IMR-90 (cell line): ENCODE results near the gene ABHD12. TPM values are rescaled to one million over a fixed set of nuclear protein-coding genes. Genes with fewer than 3 reads are reported as not detected.

ENCODE experiments used
- ATAC-seq: fragments of 200-7000 bp; cut with Tn5 transposase; 2 replicates; pipeline ENCODE4 v1.9.1; 2020; ENCODE audit warnings: low read depth, mild to moderate bottlenecking, moderate library complexity
- BruUV-seq: library from RNA; stranded (reverse); fragments of 400-500 nt; replicated peaks from 2 replicates; lab custom pipeline; 2021; lab: Mats Ljungman, UMichigan
- CTCF ChIA-PET: fragments of 300-600 bp; formaldehyde crosslinking; extraction: SDS; loops from one replicate; lab custom pipeline; 2021; ENCODE audit warnings: antibody characterized with exemption; lab: Yijun Ruan, JAX
- POLR2A ChIA-PET: fragments of 300-600 bp; sonication (Branson Sonifier 250); formaldehyde crosslinking; loops from one replicate; lab custom pipeline; 2022; ENCODE audit warnings: antibody characterized with exemption; ENCODE audit not compliant: unreplicated experiment; lab: Charles Lee
- DNase-seq: peaks from one replicate; pipeline ENCODE4 v3.0.0; 2013
- H2AFZ ChIP-seq: replicated peaks from 2 replicates; pipeline ENCODE3; 2013; ENCODE audit warnings: low read length, mild to moderate bottlenecking; ENCODE audit not compliant: poor library complexity
- H2AK5ac ChIP-seq: 2 replicates; pipeline ENCODE4 v1.6.1; 2013; ENCODE audit warnings: low read depth, low read length, inconsistent platforms
- H2AK9ac ChIP-seq: replicated peaks from 2 replicates; pipeline ENCODE3; 2013; ENCODE audit warnings: mild to moderate bottlenecking, low read depth, low read length, moderate library complexity; ENCODE audit not compliant: poor library complexity
- H2BK120ac ChIP-seq: 2 replicates; pipeline ENCODE4 v1.6.1; 2013; ENCODE audit warnings: low read depth, low read length, inconsistent platforms
- H2BK15ac ChIP-seq: 3 replicates; pipeline ENCODE4 v1.6.1; 2013; ENCODE audit warnings: low read depth, low read length, inconsistent platforms
- H2BK20ac ChIP-seq: 2 replicates; pipeline ENCODE4 v1.6.1; 2013; ENCODE audit warnings: low read depth, mild to moderate bottlenecking, inconsistent platforms, low read length, moderate library complexity
- H2BK5ac ChIP-seq: 2 replicates; pipeline ENCODE4 v1.6.1; 2013; ENCODE audit warnings: mild to moderate bottlenecking, low read depth, low read length, inconsistent platforms; ENCODE audit not compliant: poor library complexity, severe bottlenecking
- H3K14ac ChIP-seq: replicated peaks from 2 replicates; pipeline ENCODE4 v1.6.1; 2013; ENCODE audit warnings: low read depth, low read length, inconsistent platforms
- H3K18ac ChIP-seq: 2 replicates; pipeline ENCODE4 v1.6.1; 2013; ENCODE audit warnings: low read depth, low read length, control low read depth
- H3K23ac ChIP-seq: 2 replicates; pipeline ENCODE4 v1.6.1; 2013; ENCODE audit warnings: low read depth, low read length, inconsistent platforms
- H3K27ac ChIP-seq: 2 replicates; pipeline ENCODE4 v1.5.1; 2013; ENCODE audit warnings: mild to moderate bottlenecking, control low read depth, low read length; ENCODE audit not compliant: insufficient read depth
- H3K27me3 ChIP-seq: 2 replicates; pipeline ENCODE4 v1.6.1; 2013; ENCODE audit warnings: low read length; ENCODE audit not compliant: control insufficient read depth, insufficient read depth
- H3K36me3 ChIP-seq: 2 replicates; pipeline ENCODE4 v1.6.1; 2013; ENCODE audit warnings: low read length, mixed read lengths; ENCODE audit not compliant: control insufficient read depth, insufficient read depth
- H3K4ac ChIP-seq: 2 replicates; pipeline ENCODE4 v1.6.1; 2013; ENCODE audit warnings: low read depth, low read length, inconsistent platforms
- H3K4me1 ChIP-seq: 2 replicates; pipeline ENCODE4 v1.6.1; 2013; ENCODE audit warnings: low read length, mixed read lengths; ENCODE audit not compliant: control insufficient read depth, insufficient read depth
- H3K4me2 ChIP-seq: 2 replicates; pipeline ENCODE4 v1.6.1; 2013; ENCODE audit warnings: low read depth, mild to moderate bottlenecking, control low read depth, low read length, moderate library complexity
- H3K4me3 ChIP-seq: 2 replicates; pipeline ENCODE4 v1.5.1; 2013; ENCODE audit warnings: low read depth, mild to moderate bottlenecking, control low read depth, low read length, moderate library complexity; ENCODE audit not compliant: insufficient read depth
- H3K56ac ChIP-seq: 2 replicates; pipeline ENCODE4 v1.6.1; 2013; ENCODE audit warnings: low read length, inconsistent platforms; ENCODE audit not compliant: insufficient read depth; ENCODE audit errors: extremely low read depth
- H3K79me1 ChIP-seq, 2 experiments: 2 replicates each; pipeline ENCODE4 v1.6.1; 2013; ENCODE audit warnings: low read length in 2 of 2, inconsistent platforms in 1 of 2, low read depth in 1 of 2
- H3K9ac ChIP-seq: 2 replicates; pipeline ENCODE4 v1.6.1; 2013; ENCODE audit warnings: low read depth, low read length, control low read depth
- H3K9me1 ChIP-seq: 2 replicates; pipeline ENCODE4 v1.6.1; 2013; ENCODE audit warnings: low read length, inconsistent platforms; ENCODE audit not compliant: insufficient read depth
- H3K9me3 ChIP-seq: 2 replicates; pipeline ENCODE4 v1.6.1; 2013; ENCODE audit warnings: low read length; ENCODE audit not compliant: control insufficient read depth, insufficient read depth
- H4K20me1 ChIP-seq: 2 replicates; pipeline ENCODE4 v1.6.1; 2013; ENCODE audit warnings: low read length, inconsistent platforms; ENCODE audit not compliant: insufficient read depth
- H4K5ac ChIP-seq: 2 replicates; pipeline ENCODE4 v1.6.1; 2013; ENCODE audit warnings: mild to moderate bottlenecking, low read depth, low read length, control low read depth
- H4K8ac ChIP-seq, 2 experiments: 2 replicates each; pipeline ENCODE4 v1.6.1; 2013; ENCODE audit warnings: low read depth in 2 of 2, low read length in 2 of 2, control low read depth in 1 of 2, inconsistent platforms in 1 of 2
- H4K91ac ChIP-seq: 2 replicates; pipeline ENCODE4 v1.6.1; 2013; ENCODE audit warnings: low read depth, low read length, inconsistent platforms; ENCODE audit not compliant: insufficient read depth
- BHLHE40 ChIP-seq: fragments of 150-350 bp; IDR thresholded peaks from 2 replicates; pipeline ENCODE4 v1.6.1; 2016; ENCODE audit warnings: mild to moderate bottlenecking, low read depth, low read length
- CHD1 ChIP-seq: IDR thresholded peaks from 2 replicates; pipeline ENCODE4 v1.6.1; 2012; ENCODE audit warnings: low read depth, low read length, improper control_type of control experiment
- CTCF ChIP-seq: conservative IDR thresholded peaks from 2 replicates; pipeline ENCODE4 v1.5.1; 2012; ENCODE audit warnings: mild to moderate bottlenecking, low read depth, low read length, improper control_type of control experiment
- ELK1 ChIP-seq: fragments of 150-350 bp; IDR thresholded peaks from 2 replicates; pipeline ENCODE4 v1.6.1; 2016; ENCODE audit warnings: low read depth, mild to moderate bottlenecking, low read length, moderate library complexity, borderline replicate concordance
- FOS ChIP-seq: fragments of 150-350 bp; IDR thresholded peaks from 2 replicates; pipeline ENCODE4 v1.6.1; 2016; ENCODE audit warnings: low read depth, low read length
- MAFK ChIP-seq: IDR thresholded peaks from 2 replicates; pipeline ENCODE4 v1.6.1; 2012; ENCODE audit warnings: low read depth, low read length, improper control_type of control experiment
- MAZ ChIP-seq: IDR thresholded peaks from 2 replicates; pipeline ENCODE4 v1.6.1; 2012; ENCODE audit warnings: low read depth, mild to moderate bottlenecking, low read length, improper control_type of control experiment, moderate library complexity, borderline replicate concordance
- MXI1 ChIP-seq: IDR thresholded peaks from 2 replicates; pipeline ENCODE4 v1.6.1; 2012; ENCODE audit warnings: low read depth, mild to moderate bottlenecking, low read length, moderate library complexity, borderline replicate concordance
- NFE2L2 ChIP-seq: fragments of 150-350 bp; IDR thresholded peaks from 2 replicates; pipeline ENCODE4 v1.6.1; 2016; ENCODE audit warnings: low read depth, mild to moderate bottlenecking, low read length
- POLR2A ChIP-seq: IDR thresholded peaks from 2 replicates; pipeline ENCODE4 v1.6.1; 2012; ENCODE audit warnings: mild to moderate bottlenecking, low read depth, low read length
- RAD21 ChIP-seq: IDR thresholded peaks from 2 replicates; pipeline ENCODE4 v1.6.1; 2012; ENCODE audit warnings: low read length, improper control_type of control experiment
- RCOR1 ChIP-seq: IDR thresholded peaks from 2 replicates; pipeline ENCODE4 v1.6.1; 2012; ENCODE audit warnings: mild to moderate bottlenecking, low read length, improper control_type of control experiment; ENCODE audit not compliant: insufficient replicate concordance
- RFX5 ChIP-seq: IDR thresholded peaks from 2 replicates; pipeline ENCODE4 v1.8.0; 2012; ENCODE audit warnings: low read depth, mild to moderate bottlenecking, low read length, moderate library complexity
- WGBS, 2 experiments: methylation state at CpG; one replicate each; pipeline versions ENCODE4 v1.1.5 to v1.1.7; 2013; ENCODE audit warnings: missing lambda C conversion rate in 2 of 2; ENCODE audit not compliant: insufficient read length in 1 of 2; ENCODE audit errors: extremely low coverage in 2 of 2; 5-methylcytosine and 5-hydroxymethylcytosine counted together
- dilution Hi-C: fragments of 300-500 bp; cut with HindIII; formaldehyde crosslinking; loops from one replicate; pipeline ENCODE4 v1.14.3; 2018; ENCODE audit warnings: low sequenced_read_pairs; ENCODE audit not compliant: unreplicated experiment
- in situ Hi-C: fragments of 300-500 bp; cut with MboI; formaldehyde crosslinking; loops from 3 replicates; pipeline ENCODE4 v1.14.3; 2019; ENCODE audit warnings: low sequenced_read_pairs, inconsistent platforms, mixed read lengths
- intact Hi-C: fragments of 100-400 bp; cut with micrococcal nuclease; formaldehyde crosslinking; loops from 2 replicates; pipeline ENCODE4 v1.10.0; 2022
- polyA plus RNA-seq, 3 experiments: library from polyadenylated mRNA; depleted of rRNA; stranded (reverse); fragments of >200 nt; gene quantifications; 2 replicates each; pipeline ENCODE4 v1.2.3, GENCODE V29; 2012; ENCODE audit warnings: low replicate concordance in 1 of 3
- total RNA-seq: library from RNA; depleted of rRNA; stranded (reverse); fragments of >200 nt; gene quantifications from 2 replicates; pipeline ENCODE4 v1.2.3, GENCODE V29; 2012

ABHD12 gene
- total and polyA plus RNA-seq, 2 of the 4 experiments (the other 2 are of a cell fraction): 80.7 to 108 TPM

DNA sequence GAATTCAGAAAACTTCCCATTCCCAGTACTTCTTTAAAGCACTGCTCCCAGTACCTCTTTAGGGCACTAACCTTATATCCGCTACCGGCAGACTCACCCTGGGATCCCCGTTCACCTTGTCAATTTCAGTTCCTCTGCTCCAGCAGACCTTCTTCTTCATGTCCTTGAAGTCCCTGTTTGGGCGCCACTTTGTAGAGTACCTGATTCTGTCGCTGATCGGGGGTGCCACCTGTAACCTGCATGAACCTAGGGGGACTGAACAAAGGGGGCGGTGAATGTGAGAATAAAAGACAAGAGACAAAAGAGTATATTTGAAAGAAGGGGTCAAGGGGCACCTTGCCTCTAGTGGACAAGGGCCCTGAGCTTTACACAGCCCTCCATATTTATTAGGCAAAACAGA lies 11.9 kb upstream of the ABHD12 start:
- Histone ChIP-seq H4K8ac (no peak overlapping the region), H2AFZ (no peak overlapping the region), H4K20me1 (no peaks in the 10 kb centered on the region), H4K91ac (no peak overlapping the region), H3K4ac (no peak overlapping the region), H3K9me1 (no peaks in the 10 kb centered on the region), H3K56ac (no peak overlapping the region), H2AK5ac (no peak overlapping the region), H3K27me3 (no peaks in the 10 kb centered on the region), H3K23ac (no peak overlapping the region), H3K18ac (no peak overlapping the region), H2BK120ac (no peak overlapping the region), H3K27ac (no peak overlapping the region), H3K36me3 (no peaks in the 10 kb centered on the region), H2AK9ac (no peak overlapping the region), H3K4me1 (peaks cover 3% of the 10 kb centered on the region; the same call in 1 of the 2 replicates), H2BK15ac (no peak overlapping the region), H3K9ac (no peak overlapping the region), H3K79me1 (0 out of 4 replicates have a peak, but pooled peaks cover 0 to under 1% of the 10 kb centered on the region in 2 experiments), H2BK20ac (no peak overlapping the region), H3K4me3 (no peak overlapping the region), H2BK5ac (no peak overlapping the region), H3K4me2 (no peak overlapping the region), H3K9me3 (peaks cover 13% of the 10 kb centered on the region), H4K5ac (no peak overlapping the region), H3K14ac (no peak overlapping the region)
- 91% methylated on average over 4 of the region's 7 CpGs; no CpG with 5 or more reads in 1 of the 2 experiments for WGBS, 2 experiments
- TF ChIP-seq MXI1: no peak
- no peak for TF ChIP-seq CTCF
- TF ChIP-seq MAFK: no peak
- no peak for TF ChIP-seq RAD21
- no peak for TF ChIP-seq RCOR1
- TF ChIP-seq NFE2L2: no peak
- no peak for TF ChIP-seq ELK1
- TF ChIP-seq RFX5: no peak
- TF ChIP-seq POLR2A: no peak
- TF ChIP-seq CHD1: no peak
- TF ChIP-seq MAZ: no peak
- TF ChIP-seq BHLHE40: no peak
- no peak for TF ChIP-seq FOS
- ChIA-PET POLR2A (no interaction called here), CTCF (no interaction called here)
- dilution Hi-C loops: no loop called here
- ATAC-seq (no peak), DNase-seq (no peak)
- in situ Hi-C loops: loop anchor here (25.0 kb wide), 1 partner anchor 1765 kb away; the partner anchor contains the start of gene CST3
- no TSS peak for BruUV-seq
- intact Hi-C loops: no loop called here
